Astrocyte (in vitro differentiated cells and primary cell): ENCODE results near the gene MLPH. TPM values are rescaled to one million over a fixed set of nuclear protein-coding genes. Genes with fewer than 3 reads are reported as not detected.

Experiments used
- DNase-seq: peaks from one replicate; pipeline ENCODE4 v3.0.0-alpha.2; 2010; ENCODE audit warnings: low read depth
- FAIRE-seq: peaks from 2 replicates; lab custom pipeline; 2011; peaks lifted over from hg19 to GRCh38; lab: Jason Lieb, UNC
- H2AFZ ChIP-seq: 2 replicates; pipeline ENCODE4 v1.6.0; 2012; ENCODE audit warnings: low read depth, low read length, inconsistent platforms
- H3K27ac ChIP-seq: 2 replicates; pipeline ENCODE4 v1.5.1; 2011; ENCODE audit warnings: low read depth, low read length, inconsistent platforms
- H3K27me3 ChIP-seq: 2 replicates; pipeline ENCODE4 v1.6.0; 2011; ENCODE audit warnings: low read length, inconsistent platforms; ENCODE audit not compliant: insufficient read depth
- H3K36me3 ChIP-seq: 2 replicates; pipeline ENCODE4 v1.5.1; 2011; ENCODE audit warnings: low read length, inconsistent platforms; ENCODE audit not compliant: insufficient read depth
- H3K4me1 ChIP-seq: 2 replicates; pipeline ENCODE4 v1.5.1; 2011; ENCODE audit warnings: low read length, inconsistent platforms; ENCODE audit not compliant: insufficient read depth
- H3K4me2 ChIP-seq: 2 replicates; pipeline ENCODE4 v1.6.0; 2012; ENCODE audit warnings: low read length, inconsistent platforms
- H3K4me3 ChIP-seq: 2 replicates; pipeline ENCODE4 v1.5.1; 2011; ENCODE audit warnings: low read depth, mild to moderate bottlenecking, low read length, inconsistent platforms; ENCODE audit not compliant: insufficient read depth
- H3K79me2 ChIP-seq: 2 replicates; pipeline ENCODE4 v1.6.0; 2012; ENCODE audit warnings: mild to moderate bottlenecking, low read length, inconsistent platforms; ENCODE audit not compliant: insufficient read depth
- H3K9ac ChIP-seq: 2 replicates; pipeline ENCODE4 v1.6.0; 2012; ENCODE audit warnings: mild to moderate bottlenecking, low read length, inconsistent platforms
- H3K9me3 ChIP-seq: 2 replicates; pipeline ENCODE4 v1.5.1; 2012; ENCODE audit warnings: low read depth, mild to moderate bottlenecking, low read length, inconsistent platforms; ENCODE audit not compliant: insufficient read depth
- H4K20me1 ChIP-seq: 2 replicates; pipeline ENCODE4 v1.6.0; 2012; ENCODE audit warnings: low read length, inconsistent platforms; ENCODE audit not compliant: insufficient read depth
- H3K27ac Mint-ChIP-seq: one replicate; pipeline ENCODE4 v1.8.0; 2021; ENCODE audit warnings: mild to moderate bottlenecking, mixed read lengths; ENCODE audit not compliant: unreplicated experiment
- H3K27me3 Mint-ChIP-seq: one replicate; pipeline ENCODE4 v1.8.0; 2021; ENCODE audit warnings: low read depth, mixed read lengths; ENCODE audit not compliant: unreplicated experiment
- H3K36me3 Mint-ChIP-seq: one replicate; pipeline ENCODE4 v1.8.0; 2021; ENCODE audit warnings: low read depth, mixed read lengths; ENCODE audit not compliant: unreplicated experiment
- H3K4me1 Mint-ChIP-seq: one replicate; pipeline ENCODE4 v1.8.0; 2021; ENCODE audit warnings: low read depth, mixed read lengths; ENCODE audit not compliant: unreplicated experiment
- H3K4me3 Mint-ChIP-seq: one replicate; pipeline ENCODE4 v1.8.0; 2021; ENCODE audit warnings: mild to moderate bottlenecking, moderate library complexity, mixed read lengths; ENCODE audit not compliant: unreplicated experiment
- H3K9me3 Mint-ChIP-seq: one replicate; pipeline ENCODE4 v1.8.0; 2021; ENCODE audit warnings: mild to moderate bottlenecking, mixed read lengths; ENCODE audit not compliant: unreplicated experiment
- EZH2 ChIP-seq: IDR thresholded peaks from 2 replicates; pipeline ENCODE4 v1.6.1; 2012; ENCODE audit warnings: mild to moderate bottlenecking, low read length, inconsistent platforms; ENCODE audit not compliant: insufficient read depth
- total RNA-seq: library from RNA; stranded (reverse); gene quantifications from 2 replicates; pipeline ENCODE4 v1.2.1, GENCODE V29; 2021
- TF ChIP-seq, protein P1 (sequence below): IDR thresholded peaks from 2 replicates; pipeline ENCODE4 v1.5.1; 2011; ENCODE audit warnings: low read depth, mild to moderate bottlenecking, inconsistent platforms, low read length, moderate library complexity; ENCODE audit not compliant: insufficient read depth

Gene MLPH
- total RNA-seq, 1 donor from 2014 or later: 14.2 TPM

DNA sequence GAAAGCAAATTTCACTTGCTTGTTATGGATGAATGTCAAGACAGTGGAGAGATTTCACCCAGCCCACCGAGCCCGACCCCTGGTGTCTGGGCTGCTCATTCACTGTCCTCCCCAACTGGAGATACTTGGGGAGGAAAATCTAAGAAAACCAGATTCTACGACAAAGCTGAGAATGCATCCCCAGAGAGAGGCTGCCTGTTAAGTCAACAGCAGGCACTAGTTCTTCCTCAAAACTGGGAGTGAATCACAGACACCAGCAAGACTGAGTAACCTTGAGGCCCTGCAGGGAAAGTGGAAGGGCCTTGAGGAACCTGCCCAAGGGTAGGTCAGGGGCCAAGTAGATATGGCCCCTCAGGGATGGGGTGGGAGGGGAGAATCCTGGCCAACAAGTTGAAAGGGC, 34.2 kb upstream of the MLPH start:
- no peaks in the 10 kb centered on the region for H4K20me1 ChIP-seq
- no peaks in the 10 kb centered on the region for H3K36me3 Mint-ChIP-seq
- peaks cover 12% of the 10 kb centered on the region for H3K9me3 Mint-ChIP-seq
- no peak overlapping the region for H3K9ac ChIP-seq
- H3K27me3 Mint-ChIP-seq: peaks cover 18% of the 10 kb centered on the region
- DNase-seq (no peak), FAIRE-seq (no peak)
- no peak overlapping the region for H3K27ac ChIP-seq
- TF ChIP-seq, protein P1, sequence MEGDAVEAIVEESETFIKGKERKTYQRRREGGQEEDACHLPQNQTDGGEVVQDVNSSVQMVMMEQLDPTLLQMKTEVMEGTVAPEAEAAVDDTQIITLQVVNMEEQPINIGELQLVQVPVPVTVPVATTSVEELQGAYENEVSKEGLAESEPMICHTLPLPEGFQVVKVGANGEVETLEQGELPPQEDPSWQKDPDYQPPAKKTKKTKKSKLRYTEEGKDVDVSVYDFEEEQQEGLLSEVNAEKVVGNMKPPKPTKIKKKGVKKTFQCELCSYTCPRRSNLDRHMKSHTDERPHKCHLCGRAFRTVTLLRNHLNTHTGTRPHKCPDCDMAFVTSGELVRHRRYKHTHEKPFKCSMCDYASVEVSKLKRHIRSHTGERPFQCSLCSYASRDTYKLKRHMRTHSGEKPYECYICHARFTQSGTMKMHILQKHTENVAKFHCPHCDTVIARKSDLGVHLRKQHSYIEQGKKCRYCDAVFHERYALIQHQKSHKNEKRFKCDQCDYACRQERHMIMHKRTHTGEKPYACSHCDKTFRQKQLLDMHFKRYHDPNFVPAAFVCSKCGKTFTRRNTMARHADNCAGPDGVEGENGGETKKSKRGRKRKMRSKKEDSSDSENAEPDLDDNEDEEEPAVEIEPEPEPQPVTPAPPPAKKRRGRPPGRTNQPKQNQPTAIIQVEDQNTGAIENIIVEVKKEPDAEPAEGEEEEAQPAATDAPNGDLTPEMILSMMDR: no peak
- TF ChIP-seq EZH2: no peak
- no peaks in the 10 kb centered on the region for H3K9me3 ChIP-seq
- H3K4me3 Mint-ChIP-seq: no peak overlapping the region
- H3K27me3 ChIP-seq: no peaks in the 10 kb centered on the region
- no peaks in the 10 kb centered on the region for H3K36me3 ChIP-seq
- H2AFZ ChIP-seq: no peak overlapping the region
- no peak overlapping the region for H3K4me3 ChIP-seq
- peak overlapping the region; percentile 34 for H3K27ac Mint-ChIP-seq
- H3K4me2 ChIP-seq: no peak overlapping the region
- H3K79me2 ChIP-seq: no peaks in the 10 kb centered on the region
- peaks cover 26% of the 10 kb centered on the region for H3K4me1 ChIP-seq
- H3K4me1 Mint-ChIP-seq: peaks cover 20% of the 10 kb centered on the region

GRCh38 chr2:237453671-237454070, 33.4 kb upstream of the MLPH start:
- no peaks in the 10 kb centered on the region for H3K79me2 ChIP-seq
- TF ChIP-seq, protein P1: no peak
- no peak for TF ChIP-seq EZH2
- Mint-ChIP-seq H3K27ac (no peak overlapping the region), H3K4me1 (peaks cover 20% of the 10 kb centered on the region), H3K36me3 (no peaks in the 10 kb centered on the region), H3K27me3 (peaks cover 18% of the 10 kb centered on the region), H3K9me3 (peaks cover 16% of the 10 kb centered on the region), H3K4me3 (no peak overlapping the region)
- no peak overlapping the region for H3K4me2 ChIP-seq
- H3K36me3 ChIP-seq: no peaks in the 10 kb centered on the region
- no peaks in the 10 kb centered on the region for H3K27me3 ChIP-seq
- H3K27ac ChIP-seq: no peak overlapping the region
- H3K9me3 ChIP-seq: no peaks in the 10 kb centered on the region
- no peaks in the 10 kb centered on the region for H4K20me1 ChIP-seq
- no peak for FAIRE-seq
- no peak for DNase-seq
- H3K4me3 ChIP-seq: no peak overlapping the region
- no peak overlapping the region for H2AFZ ChIP-seq
- H3K9ac ChIP-seq: no peak overlapping the region
- H3K4me1 ChIP-seq: peaks cover 26% of the 10 kb centered on the region

DNA sequence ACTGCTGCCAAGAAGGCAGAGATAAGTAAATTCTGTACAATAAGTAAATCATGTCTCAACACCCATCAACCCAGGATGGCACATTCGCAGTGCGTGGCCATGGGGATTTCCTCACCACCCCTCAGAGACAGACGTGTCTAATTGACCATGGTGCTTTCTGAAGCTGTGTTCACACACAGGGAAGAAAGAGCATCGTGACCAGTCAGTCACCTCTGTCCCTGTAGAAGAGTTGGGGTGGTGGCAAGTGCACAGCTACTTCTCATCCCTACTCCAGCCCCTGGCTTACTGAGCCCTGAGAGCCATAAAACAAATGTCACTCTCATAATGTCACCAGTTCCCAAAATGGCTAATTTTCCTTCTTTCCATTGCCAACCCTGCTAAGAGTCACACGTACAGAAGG, 31.3 kb upstream of the MLPH start:
- Mint-ChIP-seq H3K4me3 (no peak overlapping the region), H3K4me1 (peaks cover 29% of the 10 kb centered on the region), H3K27ac (no peak overlapping the region), H3K9me3 (peaks cover 22% of the 10 kb centered on the region), H3K27me3 (peaks cover 16% of the 10 kb centered on the region), H3K36me3 (peaks cover 2% of the 10 kb centered on the region)
- Histone ChIP-seq H3K79me2 (no peaks in the 10 kb centered on the region), H3K36me3 (no peaks in the 10 kb centered on the region), H3K27me3 (no peaks in the 10 kb centered on the region), H3K9me3 (no peaks in the 10 kb centered on the region), H4K20me1 (no peaks in the 10 kb centered on the region), H3K4me1 (peaks cover 37% of the 10 kb centered on the region), H2AFZ (no peak overlapping the region), H3K27ac (peak overlapping the region; percentile 82), H3K4me2 (peak overlapping the region; percentile 56), H3K4me3 (no peak overlapping the region), H3K9ac (peak overlapping the region; percentile 63)
- FAIRE-seq: no peak
- TF ChIP-seq EZH2: no peak
- TF ChIP-seq, protein P1: no peak
- DNase-seq: no peak
